Psoas muscle (tissue), 8 donors: ENCODE results near the gene PPP1R9B. TPM values are rescaled to one million over a fixed set of nuclear protein-coding genes. Genes with fewer than 3 reads are reported as not detected.

Experiments
- ATAC-seq, 4 donors: fragments of 200-7000 bp; cut with Tn5 transposase; one replicate each; pipeline ENCODE4 v1.9.1; 2020; ENCODE audit warnings: moderate library complexity in 3 of 4, mild to moderate bottlenecking in 2 of 4
- DNase-seq, 2 donors: peaks; one replicate each; pipeline ENCODE4 v3.0.0-alpha.2; 2020
- H3K27ac ChIP-seq: fragments of 200-600 bp; one replicate; pipeline ENCODE4 v1.8.0; 2022
- H3K27me3 ChIP-seq, 3 donors: fragments of 200-600 bp in 1 of 3; one replicate each; pipeline versions ENCODE4 v1.6.1 to v1.8.0; 2013 to 2022; ENCODE audit warnings: low read length in 2 of 3, mild to moderate bottlenecking in 2 of 3, moderate library complexity in 1 of 3; ENCODE audit not compliant: insufficient read depth in 3 of 3
- H3K36me3 ChIP-seq, 2 donors: fragments of 200-600 bp in 1 of 2; one replicate each; pipeline versions ENCODE4 v1.6.1 to v1.8.0; 2013 to 2022; ENCODE audit warnings: low read depth in 1 of 2, mild to moderate bottlenecking in 1 of 2, moderate library complexity in 1 of 2; ENCODE audit not compliant: insufficient read depth in 1 of 2
- H3K4me1 ChIP-seq: fragments of 200-600 bp; one replicate; pipeline ENCODE4 v1.8.0; 2022
- H3K4me3 ChIP-seq: fragments of 200-600 bp; one replicate; pipeline ENCODE4 v1.8.0; 2022; ENCODE audit warnings: mild to moderate bottlenecking
- H3K9me3 ChIP-seq: fragments of 200-600 bp; one replicate; pipeline ENCODE4 v1.8.0; 2022
- WGBS, 3 donors: extraction: QIAGEN DNeasy Blood & Tissue Kit; methylation state at CpG; one replicate each; pipeline versions ENCODE4 v1.1.6 to v1.1.7; 2013; 5-methylcytosine and 5-hydroxymethylcytosine counted together
- intact Hi-C, 2 donors: fragments of 100-400 bp; cut with DNase I; formaldehyde crosslinking; loops; one replicate each; pipeline versions ENCODE4 v1.11.0 to v1.14.2; 2022
- polyA plus RNA-seq, 3 donors: library from polyadenylated mRNA; stranded (reverse); fragments of 200-250 nt; gene quantifications; one replicate each; pipeline ENCODE4 v1.2.3, GENCODE V29; 2013
- total RNA-seq, 4 donors: library from RNA; stranded (reverse); fragmentation: NEBNext Ultra II Directional in 2 of 4; extraction: Animal tissue kit (Norgen Biotek cat#: 25700) in 2 of 4; gene quantifications; one replicate each; pipeline versions ENCODE4 v1.2.1 to v1.2.4, GENCODE V29; 2021 to 2023
- TF ChIP-seq, protein P1 (sequence below): fragments of 200-600 bp; IDR thresholded peaks from one replicate; pipeline ENCODE4 v1.8.0; 2022; ENCODE audit warnings: antibody characterized with exemption
- donor health status: healthy with polysubstance abuse.
- donor health status: DM: no; HTN: no; CAD: no; lungs with moderate emphysema.
- donor health status: Bipolar disorder and iron deficiency.
- donor health status: healthy.
- donor health status: DM: yes; HTN: yes; CAD: no.
- donor health status: DM: no; HTN: no; CAD: no.
- donor health status: DM: no; HTN: no; CAD: no.
- donor health status: DM: yes; HTN: yes; CAD: no.

PPP1R9B gene
- total and polyA plus RNA-seq, 7 donors: 7.0 to 26.5 (median 15.1) TPM

DNA sequence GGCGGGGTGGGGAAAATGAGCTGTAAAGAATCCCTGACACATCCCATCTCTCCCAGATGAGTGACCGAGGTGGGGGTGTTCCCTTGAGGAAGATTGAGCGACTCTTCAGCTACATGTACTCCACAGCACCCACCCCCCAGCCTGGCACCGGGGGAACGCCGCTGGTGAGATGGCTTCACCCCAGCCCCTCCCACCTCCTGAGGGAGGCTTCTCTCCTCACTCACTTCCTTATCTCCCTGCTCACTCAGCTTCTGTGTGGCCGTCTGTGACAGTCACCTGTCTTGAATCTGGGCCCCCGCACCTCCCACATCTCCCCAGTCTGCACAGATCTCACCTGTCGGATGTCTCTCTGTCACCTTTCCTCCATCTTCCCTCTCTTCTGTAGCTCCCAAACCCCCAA is 41.9 kb downstream of the PPP1R9B start:
- TF ChIP-seq, protein P1, sequence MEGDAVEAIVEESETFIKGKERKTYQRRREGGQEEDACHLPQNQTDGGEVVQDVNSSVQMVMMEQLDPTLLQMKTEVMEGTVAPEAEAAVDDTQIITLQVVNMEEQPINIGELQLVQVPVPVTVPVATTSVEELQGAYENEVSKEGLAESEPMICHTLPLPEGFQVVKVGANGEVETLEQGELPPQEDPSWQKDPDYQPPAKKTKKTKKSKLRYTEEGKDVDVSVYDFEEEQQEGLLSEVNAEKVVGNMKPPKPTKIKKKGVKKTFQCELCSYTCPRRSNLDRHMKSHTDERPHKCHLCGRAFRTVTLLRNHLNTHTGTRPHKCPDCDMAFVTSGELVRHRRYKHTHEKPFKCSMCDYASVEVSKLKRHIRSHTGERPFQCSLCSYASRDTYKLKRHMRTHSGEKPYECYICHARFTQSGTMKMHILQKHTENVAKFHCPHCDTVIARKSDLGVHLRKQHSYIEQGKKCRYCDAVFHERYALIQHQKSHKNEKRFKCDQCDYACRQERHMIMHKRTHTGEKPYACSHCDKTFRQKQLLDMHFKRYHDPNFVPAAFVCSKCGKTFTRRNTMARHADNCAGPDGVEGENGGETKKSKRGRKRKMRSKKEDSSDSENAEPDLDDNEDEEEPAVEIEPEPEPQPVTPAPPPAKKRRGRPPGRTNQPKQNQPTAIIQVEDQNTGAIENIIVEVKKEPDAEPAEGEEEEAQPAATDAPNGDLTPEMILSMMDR: no peak
- whole genome bisulfite sequencing, 3 donors: 72 to 84% (median 83%) methylated on average over 9 of the region's 9 CpGs

DNA sequence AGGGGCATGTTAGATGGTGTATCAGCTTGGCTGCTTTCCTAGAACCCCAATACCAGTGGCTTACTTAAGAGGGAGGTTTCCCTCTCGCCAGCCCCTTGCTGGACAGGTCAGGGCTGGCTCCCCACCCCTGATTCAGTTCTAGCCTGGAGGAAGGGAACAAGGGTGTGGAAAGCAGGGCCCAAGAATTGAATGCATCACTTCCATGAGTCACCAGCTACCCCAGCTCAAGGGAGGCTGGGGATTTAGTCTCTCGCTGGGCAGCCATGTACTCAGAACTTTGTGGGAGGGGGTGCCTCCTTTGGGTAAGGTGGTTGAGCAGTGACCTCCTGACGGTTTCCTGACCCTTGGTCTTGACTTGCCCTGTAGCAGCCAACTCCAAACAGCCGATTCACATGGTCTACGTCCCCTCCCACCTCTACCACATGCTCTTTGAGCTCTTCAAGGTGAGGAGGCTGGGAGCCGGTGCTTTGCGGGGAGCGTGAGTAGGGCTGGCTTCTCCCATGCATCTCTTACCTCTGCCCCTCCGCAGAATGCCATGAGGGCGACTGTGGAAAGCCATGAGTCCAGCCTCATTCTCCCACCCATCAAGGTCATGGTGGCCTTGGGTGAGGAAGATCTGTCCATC is 42.6 kb downstream of the PPP1R9B start:
- intact Hi-C loops: no loop called here
- Histone ChIP-seq H3K9me3 (no peaks in the 10 kb centered on the region), H3K27ac (peak overlapping the region; percentile 98), H3K27me3 (no peaks in the 10 kb centered on the region), H3K4me1 (peaks cover 37% of the 10 kb centered on the region), H3K4me3 (no peak overlapping the region), H3K36me3 (peaks cover 0 to 62% of the 10 kb centered on the region in 2 donors)
- 84 to 89% (median 87%) methylated on average over 10 of the region's 10 CpGs for WGBS, 3 donors
- no peak for DNase-seq
- no peak for ATAC-seq
- TF ChIP-seq, protein P1: no peak

More for the DNA sequence above, 41.9 kb downstream of the PPP1R9B start:
- Histone ChIP-seq H3K4me1 (peaks cover 34% of the 10 kb centered on the region), H3K27ac (peak overlapping the region; percentile 98), H3K36me3 (peaks cover 0 to 62% of the 10 kb centered on the region in 2 donors), H3K9me3 (no peaks in the 10 kb centered on the region), H3K27me3 (no peaks in the 10 kb centered on the region), H3K4me3 (no peak overlapping the region)
- no peak for ATAC-seq
- DNase-seq: no peak
- intact Hi-C loops: no loop called here

DNA sequence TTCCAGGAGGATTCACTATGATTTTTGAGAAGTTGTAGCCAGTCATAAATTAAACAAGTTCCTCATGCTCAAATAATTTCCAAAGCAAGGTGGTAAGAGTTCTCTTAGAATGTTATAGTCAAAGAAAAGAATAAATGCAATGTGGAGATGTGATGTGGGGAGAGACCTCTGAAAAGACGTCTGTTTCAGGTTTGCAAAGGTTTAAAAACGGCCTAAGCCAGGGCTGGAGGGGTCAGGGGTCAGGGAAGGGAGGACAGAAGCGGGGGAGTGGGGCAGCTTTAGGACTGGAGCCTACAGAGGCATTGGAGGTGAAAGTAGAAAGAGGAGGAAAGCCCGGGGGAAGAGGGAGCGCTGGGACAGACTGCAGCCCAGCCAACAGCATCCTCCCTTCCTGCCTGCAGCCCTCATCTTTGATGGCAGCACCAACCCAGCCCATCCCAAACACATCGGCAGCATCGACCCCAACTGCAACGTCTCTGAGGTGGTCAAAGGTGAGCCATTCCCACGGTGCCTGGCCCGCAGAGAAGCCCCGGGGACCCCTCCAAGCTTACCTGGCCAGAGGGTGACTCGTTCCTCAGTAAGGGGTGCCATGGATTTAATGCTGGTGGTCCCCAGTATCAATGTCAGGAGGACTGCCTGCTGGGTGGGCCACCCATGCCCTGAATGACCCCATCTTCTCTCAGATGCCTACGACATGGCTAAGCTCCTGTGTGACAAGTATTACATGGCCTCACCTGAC is 43.9 kb downstream of the PPP1R9B start:
- Histone ChIP-seq H3K4me3 (no peak overlapping the region), H3K27me3 (no peaks in the 10 kb centered on the region), H3K9me3 (no peaks in the 10 kb centered on the region), H3K4me1 (peaks cover 37% of the 10 kb centered on the region), H3K27ac (no peak overlapping the region), H3K36me3 (peaks cover 0 to 62% of the 10 kb centered on the region in 2 donors)
- DNase-seq: no peak
- 65 to 66% (median 66%) methylated on average over 13 of the region's 13 CpGs for WGBS, 3 donors
- ATAC-seq: no peak
- TF ChIP-seq, protein P1: no peak
- intact Hi-C loops: no loop called here

DNA sequence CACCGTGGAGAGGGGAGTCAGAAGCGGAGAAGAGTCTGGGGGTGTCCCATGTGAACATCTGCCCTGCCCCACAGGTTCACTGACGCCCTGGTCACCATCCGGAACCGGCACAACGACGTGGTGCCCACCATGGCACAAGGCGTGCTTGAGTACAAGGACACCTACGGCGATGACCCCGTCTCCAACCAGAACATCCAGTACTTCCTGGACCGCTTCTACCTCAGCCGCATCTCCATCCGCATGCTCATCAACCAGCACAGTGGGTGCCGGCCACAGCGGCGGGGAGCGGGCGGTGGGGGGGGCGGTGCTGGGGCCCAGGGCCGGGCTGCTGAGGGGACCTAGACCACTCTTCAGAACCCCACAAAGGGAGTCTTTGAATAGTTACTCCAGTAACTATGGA is 44.7 kb downstream of the PPP1R9B start:
- DNase-seq: no peak
- H3K27ac ChIP-seq: no peak overlapping the region
- H3K9me3 ChIP-seq: no peaks in the 10 kb centered on the region
- no peak overlapping the region for H3K4me3 ChIP-seq
- peaks cover 37% of the 10 kb centered on the region for H3K4me1 ChIP-seq
- H3K27me3 ChIP-seq: no peaks in the 10 kb centered on the region
- WGBS, 3 donors: 89 to 92% (median 90%) methylated on average over 21 of the region's 21 CpGs
- TF ChIP-seq, protein P1: no peak
- intact Hi-C loops: no loop called here
- H3K36me3 ChIP-seq: peaks cover 0 to 62% of the 10 kb centered on the region in 2 donors
- no peak for ATAC-seq
